Dendritic cell treated with granulocyte-macrophage colony-stimulating factor and Interleukin-4, amounts not matched to agents 40 ng/mL and 50 ng/mL, for 4 days (primary cell): Measurements from ENCODE around the gene ROR1.

Experiments used
- H3K27ac Mint-ChIP-seq: one replicate; pipeline ENCODE4 v1.8.0; 2022; ENCODE audit warnings: mild to moderate bottlenecking, mixed read lengths
- H3K27me3 Mint-ChIP-seq: one replicate; pipeline ENCODE4 v1.8.0; 2022; ENCODE audit warnings: mild to moderate bottlenecking, mixed read lengths
- H3K36me3 Mint-ChIP-seq: one replicate; pipeline ENCODE4 v1.8.0; 2022; ENCODE audit warnings: low read depth, mixed read lengths
- H3K4me1 Mint-ChIP-seq: one replicate; pipeline ENCODE4 v1.8.0; 2022; ENCODE audit warnings: low read depth, mixed read lengths
- H3K4me3 Mint-ChIP-seq: one replicate; pipeline ENCODE4 v1.8.0; 2022; ENCODE audit warnings: mild to moderate bottlenecking, moderate library complexity, mixed read lengths
- H3K9me3 Mint-ChIP-seq: one replicate; pipeline ENCODE4 v1.8.0; 2022; ENCODE audit warnings: mixed read lengths
- intact Hi-C: fragments of 100-400 bp; cut with micrococcal nuclease; formaldehyde crosslinking; loops from one replicate; pipeline ENCODE4 v1.15.0; 2022

The ROR1 gene

DNA sequence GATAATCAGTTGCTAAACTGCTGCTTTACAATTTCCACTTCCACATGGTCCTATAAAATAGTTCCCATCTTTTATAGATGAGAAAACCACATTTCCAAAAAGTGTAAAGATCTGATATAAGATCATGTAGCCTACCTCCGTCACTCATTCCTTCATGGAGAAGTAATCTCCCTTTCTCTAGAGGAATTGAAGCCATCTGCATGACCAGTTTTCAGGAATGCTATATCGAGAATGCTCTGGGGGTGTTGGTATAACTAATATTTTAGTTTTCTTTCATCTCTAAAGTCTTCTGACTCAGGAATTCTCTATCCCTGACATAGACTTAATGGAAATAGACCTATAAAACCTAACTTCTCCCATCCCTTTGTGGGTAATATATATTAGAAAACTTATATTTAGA, 256.6 kb downstream of the ROR1 start:
- H3K9me3 Mint-ChIP-seq = no peaks in the 10 kb centered on the region
- H3K27me3 Mint-ChIP-seq = no peaks in the 10 kb centered on the region
- no peak overlapping the region for H3K27ac Mint-ChIP-seq
- H3K4me3 Mint-ChIP-seq = no peak overlapping the region
- no peaks in the 10 kb centered on the region for H3K4me1 Mint-ChIP-seq
- intact Hi-C loops = no loop called here
- no peaks in the 10 kb centered on the region for H3K36me3 Mint-ChIP-seq

DNA sequence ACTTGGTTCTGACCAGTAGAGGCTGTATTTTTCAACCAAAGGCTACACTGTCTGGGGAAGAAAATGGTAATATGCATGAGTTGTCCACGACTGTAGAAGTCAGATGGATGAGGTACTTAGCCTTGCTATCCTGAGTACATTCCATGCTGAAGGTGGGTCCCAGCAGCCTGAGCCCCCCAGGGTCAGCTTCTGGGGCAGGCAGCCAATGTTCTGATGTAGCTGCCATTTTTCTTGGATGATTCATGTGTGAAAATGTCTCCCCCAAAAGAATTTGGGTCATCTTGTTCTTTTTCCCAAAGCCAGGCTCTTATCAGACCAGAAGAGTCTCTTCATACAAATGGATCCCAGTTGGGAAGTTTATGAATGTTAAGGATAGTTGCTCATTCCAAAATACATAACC, 257.4 kb downstream of the ROR1 start:
- H3K27me3 Mint-ChIP-seq = no peaks in the 10 kb centered on the region
- intact Hi-C loops = no loop called here
- H3K9me3 Mint-ChIP-seq = no peaks in the 10 kb centered on the region
- no peak overlapping the region for H3K27ac Mint-ChIP-seq
- no peaks in the 10 kb centered on the region for H3K36me3 Mint-ChIP-seq
- no peak overlapping the region for H3K4me3 Mint-ChIP-seq
- no peaks in the 10 kb centered on the region for H3K4me1 Mint-ChIP-seq

DNA sequence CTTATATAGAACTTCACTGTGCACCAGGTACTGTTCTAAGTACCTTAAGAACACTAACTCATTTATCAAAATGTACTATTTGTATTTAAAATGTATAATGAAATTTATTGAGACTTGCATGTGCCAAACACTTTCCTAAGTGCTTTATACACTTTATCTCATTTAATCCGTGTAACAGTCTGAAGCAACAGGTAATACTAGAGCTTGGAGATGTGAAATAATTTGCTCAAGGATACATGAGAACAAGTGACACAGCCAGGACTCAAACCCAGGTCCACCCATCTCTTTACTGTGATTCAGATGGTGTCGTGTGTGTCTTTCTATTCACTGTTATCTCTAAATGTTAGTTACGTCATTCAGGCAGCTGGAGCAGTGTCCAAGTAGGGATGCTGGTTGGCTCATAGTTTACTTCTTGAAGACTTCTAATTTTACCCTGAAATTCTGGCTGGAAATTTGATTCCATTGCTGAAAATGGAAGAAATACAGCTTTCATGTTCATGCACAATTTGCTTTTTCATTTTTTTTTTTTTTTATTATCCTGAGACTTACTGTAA, 259.9 kb downstream of the ROR1 start:
- intact Hi-C loops = no loop called here
- H3K27me3 Mint-ChIP-seq = no peaks in the 10 kb centered on the region
- H3K36me3 Mint-ChIP-seq = no peaks in the 10 kb centered on the region

GRCh38 chr1:64036549-64036948, 262.7 kb downstream of the ROR1 start:
- H3K36me3 Mint-ChIP-seq = no peaks in the 10 kb centered on the region
- no peaks in the 10 kb centered on the region for H3K4me1 Mint-ChIP-seq
- no peak overlapping the region for H3K27ac Mint-ChIP-seq
- intact Hi-C loops = no loop called here
- no peak overlapping the region for H3K4me3 Mint-ChIP-seq
- H3K27me3 Mint-ChIP-seq = no peaks in the 10 kb centered on the region
- no peaks in the 10 kb centered on the region for H3K9me3 Mint-ChIP-seq

More for the DNA sequence above, 259.9 kb downstream of the ROR1 start:
- Mint-ChIP-seq H3K9me3 (no peaks in the 10 kb centered on the region), H3K4me1 (no peaks in the 10 kb centered on the region), H3K4me3 (no peak overlapping the region), H3K27ac (no peak overlapping the region)

- Mint-ChIP-seq H3K4me1 (no peaks in the 10 kb centered on the region), H3K9me3 (no peaks in the 10 kb centered on the region), H3K4me3 (no peak overlapping the region), H3K27me3 (no peaks in the 10 kb centered on the region), H3K27ac (no peak overlapping the region), H3K36me3 (no peaks in the 10 kb centered on the region)
- intact Hi-C loops = no loop called here
Measured at GRCh38 chr1:64038119-64038518, 264.3 kb downstream of the ROR1 start.

- intact Hi-C loops = no loop called here
- Mint-ChIP-seq H3K27ac (no peak overlapping the region), H3K4me1 (no peaks in the 10 kb centered on the region), H3K9me3 (no peaks in the 10 kb centered on the region), H3K36me3 (no peaks in the 10 kb centered on the region), H3K4me3 (no peak overlapping the region), H3K27me3 (no peaks in the 10 kb centered on the region)
Measured at GRCh38 chr1:64038965-64039364, 265.1 kb downstream of the ROR1 start.

- Mint-ChIP-seq H3K36me3 (no peaks in the 10 kb centered on the region), H3K4me1 (no peaks in the 10 kb centered on the region), H3K9me3 (no peaks in the 10 kb centered on the region), H3K4me3 (no peak overlapping the region), H3K27me3 (no peaks in the 10 kb centered on the region), H3K27ac (no peak overlapping the region)
- intact Hi-C loops = no loop called here
Measured at GRCh38 chr1:64039390-64039926, 265.6 kb downstream of the ROR1 start.

DNA sequence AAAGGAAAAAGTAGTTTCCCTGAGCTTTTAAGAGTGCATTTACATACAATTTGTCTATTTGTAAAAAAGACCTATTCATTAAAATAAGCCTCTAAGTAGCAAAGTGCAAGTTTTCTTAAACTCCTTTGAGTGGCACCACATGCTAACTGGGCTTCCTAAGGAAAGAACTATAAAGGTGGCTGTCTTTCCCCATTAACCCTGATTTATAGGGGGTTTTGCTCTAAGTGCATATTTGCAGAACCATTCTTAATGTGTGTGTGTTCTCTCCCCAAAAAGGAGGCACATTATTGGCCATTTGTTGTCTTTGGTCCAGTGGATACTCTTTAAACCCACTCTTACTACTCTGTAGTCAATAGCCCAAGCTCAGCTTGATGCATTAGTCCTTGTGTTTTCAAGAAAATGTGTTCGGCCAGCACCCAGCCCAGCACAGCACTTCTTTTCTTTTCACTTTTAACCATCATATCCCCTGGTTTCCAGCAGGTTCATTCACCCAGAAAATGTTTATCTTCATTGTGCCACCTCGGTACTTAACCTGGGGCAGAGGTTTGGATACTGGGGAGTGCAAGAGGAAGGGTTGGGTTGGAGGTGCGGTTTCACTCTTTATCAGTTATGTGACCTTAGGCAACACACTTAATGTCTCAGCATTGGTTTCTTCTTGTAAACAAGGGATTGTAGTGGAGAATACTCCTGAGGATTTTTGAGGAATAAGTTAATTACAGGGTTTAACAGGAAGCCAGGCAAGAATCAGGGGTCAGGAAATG, 267.7 kb downstream of the ROR1 start:
- Mint-ChIP-seq H3K4me1 (no peaks in the 10 kb centered on the region), H3K4me3 (no peak overlapping the region), H3K27me3 (no peaks in the 10 kb centered on the region), H3K9me3 (no peaks in the 10 kb centered on the region), H3K36me3 (no peaks in the 10 kb centered on the region), H3K27ac (no peak overlapping the region)
- intact Hi-C loops = no loop called here

- H3K27ac Mint-ChIP-seq = no peak overlapping the region
- H3K9me3 Mint-ChIP-seq = no peaks in the 10 kb centered on the region
- H3K4me3 Mint-ChIP-seq = no peak overlapping the region
- no peaks in the 10 kb centered on the region for H3K36me3 Mint-ChIP-seq
- intact Hi-C loops = no loop called here
- H3K4me1 Mint-ChIP-seq = no peaks in the 10 kb centered on the region
- no peaks in the 10 kb centered on the region for H3K27me3 Mint-ChIP-seq
Measured at GRCh38 chr1:64042331-64043100, 268.7 kb downstream of the ROR1 start.

DNA sequence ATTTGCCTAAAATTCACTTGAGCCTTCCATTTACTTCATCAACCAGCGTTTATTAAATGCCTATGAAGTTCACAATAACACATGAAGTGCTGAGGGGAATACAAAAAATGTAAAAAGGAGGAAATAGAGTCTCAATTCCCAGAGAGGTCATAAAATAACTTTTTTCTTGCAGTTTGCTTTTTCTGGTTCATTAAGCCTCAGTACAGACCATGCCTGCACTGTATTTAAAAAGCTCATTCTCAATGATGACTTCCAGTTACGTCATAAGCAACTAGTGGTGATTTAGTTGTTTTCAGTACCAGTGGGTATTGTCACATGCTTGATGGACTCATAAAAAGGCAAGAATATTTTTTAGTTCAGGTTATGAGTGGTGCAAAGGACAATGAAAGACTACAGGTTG, 269.5 kb downstream of the ROR1 start:
- Mint-ChIP-seq H3K9me3 (no peaks in the 10 kb centered on the region), H3K4me1 (no peaks in the 10 kb centered on the region), H3K27me3 (no peaks in the 10 kb centered on the region), H3K36me3 (no peaks in the 10 kb centered on the region), H3K4me3 (no peak overlapping the region), H3K27ac (no peak overlapping the region)
- intact Hi-C loops = no loop called here

- no peaks in the 10 kb centered on the region for H3K27me3 Mint-ChIP-seq
- no peaks in the 10 kb centered on the region for H3K4me1 Mint-ChIP-seq
- no peaks in the 10 kb centered on the region for H3K9me3 Mint-ChIP-seq
- no peaks in the 10 kb centered on the region for H3K36me3 Mint-ChIP-seq
- no peak overlapping the region for H3K4me3 Mint-ChIP-seq
- intact Hi-C loops = no loop called here
- no peak overlapping the region for H3K27ac Mint-ChIP-seq
Measured at GRCh38 chr1:64043976-64044375, 270.2 kb downstream of the ROR1 start.

DNA sequence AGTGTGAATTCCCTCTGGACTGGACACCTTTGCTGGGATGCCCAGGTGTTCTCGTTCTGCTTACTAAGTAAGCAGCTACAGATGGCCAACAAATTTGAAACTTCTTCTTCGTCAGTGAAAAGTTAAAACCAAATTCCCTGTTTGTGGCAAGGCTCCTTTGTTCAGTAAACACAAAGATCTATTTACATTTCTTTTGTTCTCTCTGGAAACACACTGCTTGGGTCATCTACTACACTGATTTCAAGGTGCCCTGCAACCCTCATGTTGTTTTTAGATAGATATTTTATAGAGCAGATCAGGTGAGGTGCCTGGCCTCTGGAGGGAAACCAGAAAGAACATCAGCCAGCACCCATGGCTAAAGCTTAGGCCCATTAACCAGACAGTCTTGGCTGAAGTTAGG, 272.4 kb downstream of the ROR1 start:
- Mint-ChIP-seq H3K4me1 (no peaks in the 10 kb centered on the region), H3K36me3 (no peaks in the 10 kb centered on the region), H3K9me3 (no peaks in the 10 kb centered on the region), H3K27ac (no peak overlapping the region), H3K4me3 (no peak overlapping the region), H3K27me3 (no peaks in the 10 kb centered on the region)
- intact Hi-C loops = no loop called here

DNA sequence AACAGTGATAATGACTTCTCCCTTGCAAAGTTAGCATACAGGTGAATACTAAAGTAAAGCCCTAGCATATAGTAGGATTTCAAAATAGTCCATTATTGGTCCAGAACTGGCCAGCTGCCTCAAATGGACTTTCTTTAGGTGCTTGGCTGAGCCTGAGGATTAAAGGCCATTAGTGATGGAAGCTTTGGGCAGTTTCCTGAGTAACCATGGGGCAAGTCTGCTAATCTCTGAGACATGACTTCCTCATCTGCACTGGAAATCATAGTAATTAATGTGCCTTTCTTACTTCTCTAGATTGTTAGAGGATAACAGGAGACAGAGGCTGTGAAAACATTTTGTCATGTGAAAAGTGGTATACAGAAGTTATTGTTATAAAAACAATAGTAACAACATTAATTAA, 273.1 kb downstream of the ROR1 start:
- H3K4me3 Mint-ChIP-seq = no peak overlapping the region
- intact Hi-C loops = no loop called here
- no peaks in the 10 kb centered on the region for H3K27me3 Mint-ChIP-seq
- no peak overlapping the region for H3K27ac Mint-ChIP-seq
- H3K9me3 Mint-ChIP-seq = no peaks in the 10 kb centered on the region
- no peaks in the 10 kb centered on the region for H3K4me1 Mint-ChIP-seq
- no peaks in the 10 kb centered on the region for H3K36me3 Mint-ChIP-seq

DNA sequence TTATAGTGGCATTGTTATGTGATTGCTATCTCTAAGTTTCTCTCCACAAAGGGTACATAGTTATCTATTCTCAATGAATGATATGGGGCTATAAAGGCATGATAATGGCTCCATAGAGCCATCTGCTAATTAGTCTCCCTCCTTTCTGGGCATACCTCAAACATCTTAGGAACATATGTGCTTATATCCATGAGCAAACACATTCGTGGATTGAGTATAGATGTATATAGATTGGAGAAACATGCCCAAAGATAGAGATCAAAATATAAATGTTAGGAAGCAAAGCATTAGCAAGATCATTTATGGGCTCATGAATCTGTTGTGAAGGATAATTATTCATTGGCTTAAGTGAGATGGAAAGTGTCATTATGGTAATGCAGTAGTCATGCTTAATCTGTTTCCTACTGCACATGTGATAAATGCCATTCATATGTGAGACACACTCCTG, 273.8 kb downstream of the ROR1 start:
- Mint-ChIP-seq H3K36me3 (no peaks in the 10 kb centered on the region), H3K4me1 (no peaks in the 10 kb centered on the region), H3K27me3 (no peaks in the 10 kb centered on the region), H3K27ac (no peak overlapping the region), H3K4me3 (no peak overlapping the region), H3K9me3 (no peaks in the 10 kb centered on the region)
- intact Hi-C loops = no loop called here
